Activated T-cell treated with anti-CD3 and anti-CD28 coated beads, Interleukin-2, amount 50 U/mL, for 72 hours (primary cell): ENCODE data around the gene ASF1A. TPM values are rescaled to one million over a fixed set of nuclear protein-coding genes. Genes with fewer than 3 reads are reported as not detected.

ENCODE experiments used
- ATAC-seq, 2 donors: fragments of 150-1000 bp; cut with Tn5 transposase; replicated peaks in 1 of 2; 2 replicates each; pipeline ENCODE4 v1.10.0; 2021; ENCODE audit warnings: moderate library complexity in 2 of 2, mild to moderate bottlenecking in 1 of 2
- DNase-seq, 2 donors: peaks; one replicate each; pipeline ENCODE4 v3.0.0; 2021 to 2022; ENCODE audit warnings: mixed read lengths in 1 of 2
- H3K27ac Mint-ChIP-seq: one replicate; pipeline ENCODE4 v1.8.0; 2022; ENCODE audit warnings: mild to moderate bottlenecking, moderate library complexity, mixed read lengths
- H3K27me3 Mint-ChIP-seq: one replicate; pipeline ENCODE4 v1.8.0; 2022; ENCODE audit warnings: low read depth, mixed read lengths
- H3K36me3 Mint-ChIP-seq, 2 donors: one replicate each; pipeline ENCODE4 v1.8.0; 2022; ENCODE audit warnings: mixed read lengths in 2 of 2, mild to moderate bottlenecking in 1 of 2; ENCODE audit not compliant: insufficient read depth in 2 of 2
- H3K4me1 Mint-ChIP-seq: one replicate; pipeline ENCODE4 v1.8.0; 2022; ENCODE audit warnings: low read depth, mixed read lengths
- H3K4me3 Mint-ChIP-seq, 2 donors: one replicate each; pipeline ENCODE4 v1.8.0; 2022; ENCODE audit warnings: mild to moderate bottlenecking in 2 of 2, mixed read lengths in 2 of 2, moderate library complexity in 2 of 2
- H3K9me3 Mint-ChIP-seq, 2 donors: one replicate each; pipeline ENCODE4 v1.8.0; 2022; ENCODE audit warnings: mixed read lengths in 2 of 2
- total RNA-seq, 2 donors: library from RNA; stranded (reverse); gene quantifications; one replicate each; pipeline ENCODE4 v1.2.3, GENCODE V29; 2022

ASF1A gene
- total RNA-seq, 2 donors from 2014 or later: 45.6 to 58.4 TPM

DNA sequence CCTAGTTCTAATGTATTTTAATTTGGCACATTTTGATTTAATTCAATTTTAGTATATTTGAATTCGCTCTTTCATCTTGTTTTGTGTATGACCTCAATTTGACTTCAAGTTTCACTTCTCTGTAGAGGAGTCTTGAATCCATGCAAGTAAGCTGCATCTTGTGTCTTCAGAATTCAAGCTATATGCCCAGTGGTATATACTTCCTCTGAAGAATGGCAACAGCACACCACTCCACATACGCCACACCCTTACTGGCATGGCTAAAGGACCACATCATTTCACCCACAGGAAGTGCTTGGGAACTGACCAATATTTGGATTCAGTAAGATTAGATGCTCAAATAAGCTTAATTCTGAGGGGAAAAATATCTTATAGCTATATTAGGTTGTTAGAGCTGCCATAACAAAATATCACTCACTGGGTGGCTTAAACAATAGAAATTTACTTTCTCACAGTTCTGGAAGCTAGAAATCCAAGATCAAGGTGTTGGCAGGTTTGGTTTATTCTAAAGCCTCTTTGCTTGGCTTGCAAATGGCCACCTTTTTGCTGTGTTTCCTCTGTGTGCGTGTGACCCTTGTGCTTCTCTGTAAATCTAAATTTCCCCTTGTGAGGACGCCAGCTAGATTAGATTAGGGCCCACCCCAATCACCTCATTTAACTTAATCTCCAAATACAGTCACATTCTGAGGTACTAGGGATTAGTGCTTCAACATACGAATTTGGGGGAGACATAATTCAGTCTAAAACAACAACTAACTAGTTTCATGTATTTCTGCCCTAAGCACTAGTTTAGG, 2.8 kb upstream of the ASF1A start:
- Mint-ChIP-seq H3K4me1 (peaks cover 46% of the 10 kb centered on the region), H3K27me3 (no peaks in the 10 kb centered on the region), H3K27ac (peak overlapping the region; percentile 99), H3K9me3 (no peaks in the 10 kb centered on the region), H3K4me3 (peak overlapping the region; percentile 98), H3K36me3 (peaks cover 10% of the 10 kb centered on the region in 2 donors)
- no peak for ATAC-seq
- DNase-seq: no peak

DNA sequence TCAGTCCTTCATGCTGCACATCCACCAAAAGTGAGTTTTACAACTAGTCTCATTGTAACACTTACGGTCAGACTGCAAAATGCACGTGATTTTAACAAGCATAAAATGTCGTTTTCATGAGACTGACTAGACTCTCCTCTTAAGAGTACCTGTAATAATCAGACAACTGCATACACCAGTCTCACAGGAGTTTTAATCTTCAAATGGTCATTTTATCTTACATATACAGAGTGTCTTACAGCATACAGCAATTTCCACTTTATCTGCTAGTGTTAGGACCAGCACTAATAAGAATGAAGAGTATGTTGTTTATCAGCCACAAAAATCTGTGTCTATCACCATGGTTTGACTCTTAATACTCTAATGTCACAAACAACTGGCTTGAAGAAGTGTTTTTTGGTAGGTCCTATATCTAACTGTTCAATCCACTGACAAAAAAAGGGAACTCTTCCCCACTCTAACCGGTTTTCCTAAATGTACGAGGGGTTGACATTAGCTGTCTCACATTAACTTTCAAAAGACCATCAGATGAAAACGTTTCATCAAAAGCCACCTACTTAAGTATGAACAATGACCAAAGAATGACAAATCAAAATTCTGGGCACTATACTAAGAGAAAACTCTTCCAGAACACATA, 1.5 kb upstream of the ASF1A start:
- no peak for DNase-seq
- peaks cover 39% of the 10 kb centered on the region for H3K4me1 Mint-ChIP-seq
- peaks cover 9 to 11% of the 10 kb centered on the region in 2 donors for H3K36me3 Mint-ChIP-seq

DNA sequence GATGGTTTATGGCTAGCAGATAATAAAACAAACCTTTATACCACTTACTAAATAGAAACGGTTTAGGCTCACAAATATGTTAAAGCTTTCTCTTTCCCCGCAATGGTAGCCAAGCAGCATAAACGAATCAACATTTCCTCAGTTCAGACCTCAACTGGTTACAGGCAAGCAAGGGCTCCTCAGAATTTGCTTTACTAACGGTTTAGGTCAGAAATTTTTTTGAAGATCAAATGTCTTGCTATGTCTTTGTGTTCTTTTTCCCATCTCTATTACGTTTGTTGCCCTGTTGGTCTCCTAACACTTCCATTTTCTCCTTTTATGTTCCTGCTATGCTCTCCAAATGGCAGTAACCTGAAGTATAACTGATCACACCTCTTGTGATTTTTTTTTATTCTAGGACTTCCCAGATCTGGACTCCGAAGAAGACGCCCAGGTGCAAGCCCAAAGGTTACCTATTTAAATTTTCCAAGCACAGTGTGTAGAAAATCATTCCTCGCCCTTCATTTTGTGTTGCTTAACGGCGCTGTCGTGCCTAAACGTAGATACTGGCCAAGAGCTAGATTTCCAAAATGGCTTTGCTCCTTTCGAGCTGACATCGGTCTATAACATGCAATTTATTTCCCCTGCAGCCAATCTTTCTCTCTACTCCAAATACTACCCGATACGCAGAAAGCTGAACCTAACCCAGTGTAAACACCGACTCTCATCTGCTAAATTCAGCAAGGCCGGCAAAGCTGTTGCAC, 717 bp upstream of the ASF1A start:
- H3K27me3 Mint-ChIP-seq: no peaks in the 10 kb centered on the region
- DNase-seq (peak in 1 of 2 donors; percentile 57), ATAC-seq (peak; percentile 36 to 43)
- H3K9me3 Mint-ChIP-seq: no peaks in the 10 kb centered on the region
- peaks cover 45% of the 10 kb centered on the region for H3K4me1 Mint-ChIP-seq
- H3K36me3 Mint-ChIP-seq: peaks cover 7 to 9% of the 10 kb centered on the region in 2 donors
- H3K4me3 Mint-ChIP-seq: peak overlapping the region; percentile 98
- peak overlapping the region; percentile 99 for H3K27ac Mint-ChIP-seq

More for the DNA sequence above, 1.5 kb upstream of the ASF1A start:
- no peaks in the 10 kb centered on the region for H3K9me3 Mint-ChIP-seq
- peak overlapping the region; percentile 99 for H3K27ac Mint-ChIP-seq
- H3K4me3 Mint-ChIP-seq: peak overlapping the region; percentile 98
- no peak for ATAC-seq
- H3K27me3 Mint-ChIP-seq: no peaks in the 10 kb centered on the region

DNA sequence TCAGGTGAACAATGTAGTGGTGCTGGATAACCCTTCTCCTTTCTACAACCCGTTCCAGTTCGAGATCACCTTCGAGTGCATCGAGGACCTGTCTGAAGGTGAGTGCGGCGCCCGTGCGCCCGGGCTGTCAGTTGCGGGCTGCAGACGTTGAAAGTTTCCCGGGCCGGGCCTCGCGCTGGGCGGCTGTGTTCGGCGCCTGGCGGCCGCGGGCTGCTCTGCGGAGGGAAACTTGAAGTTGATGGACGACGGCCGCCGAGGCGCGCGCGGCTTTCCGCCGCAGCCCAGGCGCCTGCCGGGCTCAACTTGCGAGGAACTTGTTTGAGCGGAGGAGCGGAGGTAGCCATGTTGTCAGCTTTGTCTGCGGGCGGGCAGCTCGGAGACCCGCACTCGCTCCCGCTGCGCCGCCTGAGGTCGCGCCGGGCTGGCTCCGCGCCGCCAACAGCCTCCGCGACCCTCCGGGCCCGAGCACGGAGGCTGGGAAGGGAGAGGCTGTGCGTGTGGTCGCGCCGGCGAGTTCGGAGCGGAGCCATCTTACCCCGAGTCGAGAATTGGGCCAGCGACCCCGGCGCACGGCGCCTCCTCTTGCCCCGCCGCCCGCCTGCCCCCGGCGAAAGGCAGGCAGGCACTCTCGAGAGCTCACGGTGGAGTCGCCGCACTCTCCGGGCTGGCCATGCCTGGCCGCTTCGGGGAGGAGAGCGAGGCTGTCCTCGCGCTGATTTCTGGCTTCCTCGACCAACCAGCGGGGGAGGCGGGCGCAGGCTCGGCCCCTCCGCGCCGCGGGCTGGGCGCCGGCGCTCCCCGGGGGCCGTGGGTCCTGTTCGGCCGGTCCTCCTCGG, 691 bp downstream of the ASF1A start:
- peak overlapping the region; percentile 97 for H3K27ac Mint-ChIP-seq
- DNase-seq (peak; percentile 71 to 76), ATAC-seq (peak; percentile 37 to 49)
- H3K27me3 Mint-ChIP-seq: no peaks in the 10 kb centered on the region
- peak overlapping the region; percentile 98 for H3K4me3 Mint-ChIP-seq
- H3K36me3 Mint-ChIP-seq: peaks cover 11 to 19% of the 10 kb centered on the region in 2 donors
- H3K4me1 Mint-ChIP-seq: peaks cover 52% of the 10 kb centered on the region
- no peaks in the 10 kb centered on the region for H3K9me3 Mint-ChIP-seq

DNA sequence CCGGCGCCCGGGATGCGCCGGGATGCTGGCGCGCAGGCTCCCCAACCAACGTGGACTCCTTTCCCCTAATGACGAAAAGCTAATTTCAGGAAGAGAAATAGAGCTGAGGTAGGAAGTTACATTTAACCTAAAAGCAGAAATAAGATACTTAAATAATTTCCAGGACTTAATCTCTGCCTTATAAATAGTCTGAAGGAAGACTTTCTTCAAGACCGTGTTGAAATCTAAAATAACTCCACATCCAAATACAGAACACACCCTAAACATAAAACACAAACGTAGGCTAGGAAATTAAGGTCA, 1.3 kb downstream of the ASF1A start:
- H3K9me3 Mint-ChIP-seq: no peaks in the 10 kb centered on the region
- H3K27me3 Mint-ChIP-seq: no peaks in the 10 kb centered on the region
- H3K4me1 Mint-ChIP-seq: peaks cover 57% of the 10 kb centered on the region
- ATAC-seq (no peak), DNase-seq (no peak)
- H3K27ac Mint-ChIP-seq: peak overlapping the region; percentile 27
- H3K36me3 Mint-ChIP-seq: peaks cover 12 to 21% of the 10 kb centered on the region in 2 donors
- peak overlapping the region; percentile 78 to 81 for H3K4me3 Mint-ChIP-seq

DNA sequence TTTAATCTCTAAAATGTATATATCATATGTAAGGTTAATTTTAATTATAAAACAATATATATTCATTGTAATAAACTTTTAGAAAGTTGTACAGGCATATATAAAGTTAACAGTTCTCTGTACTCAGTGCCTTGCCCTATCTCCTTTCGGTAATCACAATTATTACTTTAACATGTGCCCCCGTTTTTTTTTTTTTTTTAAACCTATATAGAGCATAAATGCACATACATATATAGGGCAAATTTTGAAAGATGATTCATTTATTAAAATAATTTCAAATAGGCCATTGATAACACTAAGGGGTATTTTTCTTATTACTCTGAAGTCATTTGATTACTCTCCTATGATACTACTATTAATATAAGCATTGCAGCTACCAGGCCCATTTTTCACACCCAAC, 1.9 kb downstream of the ASF1A start:
- H3K4me1 Mint-ChIP-seq: peaks cover 62% of the 10 kb centered on the region
- peak overlapping the region; percentile 78 to 88 for H3K4me3 Mint-ChIP-seq
- no peaks in the 10 kb centered on the region for H3K9me3 Mint-ChIP-seq
- H3K27me3 Mint-ChIP-seq: no peaks in the 10 kb centered on the region
- peaks cover 13 to 22% of the 10 kb centered on the region in 2 donors for H3K36me3 Mint-ChIP-seq
- H3K27ac Mint-ChIP-seq: peak overlapping the region; percentile 87
- ATAC-seq (no peak), DNase-seq (no peak)

DNA sequence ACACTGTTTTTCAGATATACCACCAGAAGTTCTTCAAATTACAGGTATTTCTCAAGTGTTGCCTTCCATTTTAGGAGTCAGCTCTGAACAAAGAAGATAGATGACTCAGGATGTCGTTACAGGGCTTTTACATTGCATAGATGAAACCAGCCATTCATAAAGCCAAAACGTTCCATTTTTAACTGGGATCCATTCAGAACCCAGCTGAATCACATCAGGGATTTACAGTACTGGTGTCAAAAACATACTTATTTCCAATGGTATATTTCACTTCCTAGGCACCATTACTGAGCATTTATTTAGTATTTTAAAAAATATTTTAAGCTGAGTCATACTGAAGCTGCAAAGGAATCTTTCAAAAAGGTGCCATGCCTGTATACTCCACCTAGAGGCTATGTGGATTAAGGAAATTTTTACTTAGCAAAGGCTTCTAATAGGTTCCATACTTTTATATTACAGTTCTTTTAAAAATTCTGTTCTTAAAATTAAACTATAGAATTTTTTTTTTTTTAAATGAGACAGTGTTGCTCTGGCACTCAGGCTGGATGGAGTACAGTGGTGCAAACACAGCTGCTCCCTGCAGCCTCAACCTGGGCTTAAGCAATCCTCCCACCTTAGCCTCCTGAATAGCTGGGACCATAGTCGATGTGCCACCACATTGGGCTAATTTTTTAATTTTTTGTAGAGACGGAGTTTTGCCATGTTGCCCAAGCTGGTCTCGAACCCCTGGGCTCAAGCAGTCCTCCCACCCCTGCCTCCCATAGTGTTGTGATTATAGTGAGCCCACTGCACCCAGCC, 2.6 kb downstream of the ASF1A start:
- peak overlapping the region; percentile 75 to 88 for H3K4me3 Mint-ChIP-seq
- H3K36me3 Mint-ChIP-seq: peaks cover 13 to 24% of the 10 kb centered on the region in 2 donors
- H3K4me1 Mint-ChIP-seq: peaks cover 62% of the 10 kb centered on the region
- peak overlapping the region; percentile 87 for H3K27ac Mint-ChIP-seq
- no peaks in the 10 kb centered on the region for H3K9me3 Mint-ChIP-seq
- H3K27me3 Mint-ChIP-seq: no peaks in the 10 kb centered on the region
- DNase-seq (no peak), ATAC-seq (peak; percentile 20 to 37)

DNA sequence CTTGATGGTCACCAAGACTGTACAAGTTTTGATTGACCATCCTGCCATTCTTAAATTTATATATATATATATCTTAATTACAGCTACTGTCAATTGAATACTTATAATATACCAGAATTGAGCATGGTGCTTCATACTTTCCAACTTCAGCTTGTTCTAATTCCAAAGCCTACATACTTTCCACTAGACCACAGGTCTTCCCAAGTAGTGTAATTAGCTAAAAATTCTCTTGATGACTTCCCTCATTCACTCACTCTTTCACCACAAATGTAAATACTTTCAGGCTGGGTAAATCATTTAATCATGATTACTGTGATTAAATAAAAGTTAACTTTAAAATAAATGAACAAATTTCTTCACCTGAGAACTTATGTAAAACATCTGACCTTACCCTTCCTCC, 3.4 kb downstream of the ASF1A start:
- Mint-ChIP-seq H3K27ac (peak overlapping the region; percentile 87), H3K27me3 (no peaks in the 10 kb centered on the region), H3K9me3 (no peaks in the 10 kb centered on the region), H3K4me1 (peaks cover 62% of the 10 kb centered on the region), H3K36me3 (peaks cover 15 to 30% of the 10 kb centered on the region in 2 donors), H3K4me3 (peak overlapping the region; percentile 49 to 64)
- ATAC-seq: no peak
- no peak for DNase-seq

DNA sequence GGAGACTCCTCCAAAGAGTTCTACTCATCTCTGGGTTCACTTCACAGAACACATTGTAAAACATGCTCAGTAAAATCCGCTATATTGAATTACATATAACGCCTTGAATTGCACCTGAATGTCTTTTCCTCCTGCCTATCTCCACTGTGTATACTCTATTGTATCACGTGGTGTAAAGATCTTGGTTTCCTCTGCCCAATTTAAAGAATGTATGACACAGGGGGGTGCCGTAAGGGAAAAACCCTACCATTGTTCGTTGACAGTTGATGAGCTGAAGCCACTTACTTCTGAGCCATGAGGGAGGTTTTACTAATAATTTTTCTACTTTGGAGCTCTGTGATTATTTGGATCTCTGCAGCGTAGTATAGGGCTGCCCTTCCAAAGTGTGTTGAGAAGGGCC, 6.0 kb downstream of the ASF1A start:
- peak overlapping the region; percentile 58 for H3K27ac Mint-ChIP-seq
- no peaks in the 10 kb centered on the region for H3K9me3 Mint-ChIP-seq
- DNase-seq (peak in 1 of 2 donors; percentile 21), ATAC-seq (peak; percentile 68 to 70)
- no peaks in the 10 kb centered on the region for H3K27me3 Mint-ChIP-seq
- H3K4me1 Mint-ChIP-seq: peaks cover 79% of the 10 kb centered on the region
- H3K4me3 Mint-ChIP-seq: peak overlapping the region; percentile 58 to 79
- H3K36me3 Mint-ChIP-seq: peaks cover 13 to 41% of the 10 kb centered on the region in 2 donors

DNA sequence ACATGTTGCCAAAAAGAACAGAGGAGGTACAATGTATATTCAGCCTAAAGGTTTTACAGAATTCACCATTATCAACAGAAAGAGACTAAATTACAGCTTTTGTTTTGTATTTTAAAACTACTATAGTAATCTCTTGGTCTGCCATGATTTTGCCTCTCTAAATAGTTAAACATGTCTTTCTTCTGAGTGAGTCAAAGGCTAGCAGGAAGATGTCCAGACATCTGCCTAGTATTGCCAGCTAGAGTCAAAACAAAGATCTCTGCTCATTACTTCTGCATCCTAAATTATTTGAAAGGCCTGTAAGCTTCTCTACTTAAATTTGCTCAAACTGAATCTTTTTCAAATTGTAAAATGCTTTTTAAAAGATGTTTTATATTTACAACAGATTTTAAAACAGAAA, 8.8 kb downstream of the ASF1A start:
- H3K4me3 Mint-ChIP-seq: peak overlapping the region in 1 of 2 donors; percentile 1
- ATAC-seq (no peak), DNase-seq (no peak)
- H3K36me3 Mint-ChIP-seq: peaks cover 13 to 57% of the 10 kb centered on the region in 2 donors
- peak overlapping the region; percentile 83 for H3K27ac Mint-ChIP-seq
- no peaks in the 10 kb centered on the region for H3K27me3 Mint-ChIP-seq
- peaks cover 85% of the 10 kb centered on the region for H3K4me1 Mint-ChIP-seq
- H3K9me3 Mint-ChIP-seq: no peaks in the 10 kb centered on the region

DNA sequence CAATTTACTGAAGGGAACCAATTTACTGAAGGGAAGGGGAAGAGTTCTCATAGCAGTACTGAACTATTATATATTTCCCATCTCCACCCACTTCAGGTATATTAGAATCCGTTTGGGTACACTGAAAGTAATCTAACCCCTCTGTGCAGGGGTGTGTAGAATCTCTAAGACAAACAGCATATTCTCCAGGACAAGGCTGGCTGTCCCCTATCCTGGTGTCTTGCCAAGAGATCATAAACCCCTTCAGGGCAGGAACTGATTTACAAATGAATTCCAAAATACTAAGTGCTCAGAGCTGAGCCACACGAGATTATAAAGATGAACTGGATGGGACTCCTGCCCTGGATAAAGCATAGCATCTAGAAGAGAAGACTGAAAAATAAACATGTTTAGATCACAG, 9.2 kb downstream of the ASF1A start:
- peak overlapping the region in 1 of 2 donors; percentile 12 for H3K4me3 Mint-ChIP-seq
- H3K9me3 Mint-ChIP-seq: no peaks in the 10 kb centered on the region
- no peaks in the 10 kb centered on the region for H3K27me3 Mint-ChIP-seq
- DNase-seq (no peak), ATAC-seq (no peak)
- H3K4me1 Mint-ChIP-seq: peaks cover 81% of the 10 kb centered on the region
- peak overlapping the region; percentile 83 for H3K27ac Mint-ChIP-seq
- peaks cover 13 to 57% of the 10 kb centered on the region in 2 donors for H3K36me3 Mint-ChIP-seq

DNA sequence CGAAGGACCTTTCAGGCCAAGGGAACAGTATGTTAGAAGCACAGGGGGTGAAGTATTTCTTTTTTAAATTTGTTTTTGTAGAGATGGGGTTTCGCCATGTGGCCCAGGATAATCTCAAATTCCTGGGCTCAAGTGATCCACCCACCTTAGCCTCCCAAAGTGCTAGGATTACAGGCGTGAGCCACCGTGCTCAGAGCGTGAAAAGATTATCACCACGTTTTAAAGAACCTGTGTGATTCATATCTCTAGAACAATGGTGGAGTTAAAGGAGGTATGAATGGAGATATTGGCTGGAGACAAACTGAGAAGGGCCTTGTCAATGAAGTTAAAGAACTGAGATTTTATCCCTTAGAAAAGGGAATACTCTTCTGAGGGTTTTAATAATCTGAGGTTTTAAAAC, 9.7 kb downstream of the ASF1A start:
- Mint-ChIP-seq H3K27ac (peak overlapping the region; percentile 83), H3K27me3 (no peaks in the 10 kb centered on the region), H3K36me3 (peaks cover 13 to 55% of the 10 kb centered on the region in 2 donors), H3K9me3 (no peaks in the 10 kb centered on the region), H3K4me3 (no peak overlapping the region), H3K4me1 (peaks cover 78% of the 10 kb centered on the region)
- ATAC-seq (no peak), DNase-seq (no peak)
